SK-N-SH treated with all-trans-retinoic acid at 6 μM for 48 hours (cell line): ENCODE results near the gene NEURL1.

Experiments used
- ARNTL ChIP-seq: fragments of 450-650 bp; formaldehyde crosslinking; IDR thresholded peaks from 2 replicates; pipeline ENCODE4 v1.5.0; 2020; ENCODE audit warnings: low read depth, mild to moderate bottlenecking, moderate library complexity, borderline replicate concordance
- CREB5 ChIP-seq: fragments of 250-450 bp; sonication (Bioruptor Pico); IDR thresholded peaks from 2 replicates; pipeline ENCODE4 v1.5.1; 2020; ENCODE audit warnings: low read depth, mild to moderate bottlenecking, moderate library complexity
- CSDC2 ChIP-seq: fragments of 250-450 bp; sonication (Bioruptor Pico); IDR thresholded peaks from 2 replicates; pipeline ENCODE4 v1.5.0; 2020; ENCODE audit warnings: mild to moderate bottlenecking, moderate library complexity
- CSRNP3 ChIP-seq: fragments of 250-450 bp; sonication (Bioruptor Pico); IDR thresholded peaks from 2 replicates; pipeline ENCODE4 v1.5.1; 2021; ENCODE audit warnings: mild to moderate bottlenecking, moderate library complexity
- ESRRG ChIP-seq: fragments of 250-450 bp; sonication (Bioruptor Pico); IDR thresholded peaks from 2 replicates; pipeline ENCODE4 v1.6.1; 2021; ENCODE audit warnings: mild to moderate bottlenecking
- OSR1 ChIP-seq: fragments of 250-450 bp; sonication (Bioruptor Pico); IDR thresholded peaks from 2 replicates; pipeline ENCODE4 v1.8.0; 2022; ENCODE audit warnings: moderate library complexity, mild to moderate bottlenecking, inconsistent platforms
- PPARA ChIP-seq: fragments of 250-450 bp; sonication (Bioruptor Pico); IDR thresholded peaks from 2 replicates; pipeline ENCODE4 v1.5.0; 2020; ENCODE audit warnings: mild to moderate bottlenecking, borderline replicate concordance
- ZFP30 ChIP-seq: fragments of 450-650 bp; formaldehyde crosslinking; IDR thresholded peaks from 2 replicates; pipeline ENCODE4 v1.5.0; 2022; ENCODE audit warnings: mild to moderate bottlenecking, moderate library complexity
- ZNF70 ChIP-seq: fragments of 450-650 bp; formaldehyde crosslinking; IDR thresholded peaks from 2 replicates; pipeline ENCODE4 v1.5.0; 2020; ENCODE audit warnings: mild to moderate bottlenecking, moderate library complexity
- TF ChIP-seq, protein P1 (sequence below): fragments of 250-450 bp; sonication (Bioruptor Pico); IDR thresholded peaks from 2 replicates; pipeline ENCODE4 v1.5.0; 2020; ENCODE audit warnings: mild to moderate bottlenecking, moderate library complexity
- TF ChIP-seq, protein P2 (sequence below): fragments of 250-450 bp; sonication (Bioruptor Pico); IDR thresholded peaks from 2 replicates; pipeline ENCODE4 v1.8.0; 2020; ENCODE audit warnings: mild to moderate bottlenecking, moderate library complexity, borderline replicate concordance

- no peak for TF ChIP-seq ZFP30 (CRISPR knock-in tag)
- no peak for TF ChIP-seq PPARA (CRISPR knock-in tag)
- TF ChIP-seq, protein P1, sequence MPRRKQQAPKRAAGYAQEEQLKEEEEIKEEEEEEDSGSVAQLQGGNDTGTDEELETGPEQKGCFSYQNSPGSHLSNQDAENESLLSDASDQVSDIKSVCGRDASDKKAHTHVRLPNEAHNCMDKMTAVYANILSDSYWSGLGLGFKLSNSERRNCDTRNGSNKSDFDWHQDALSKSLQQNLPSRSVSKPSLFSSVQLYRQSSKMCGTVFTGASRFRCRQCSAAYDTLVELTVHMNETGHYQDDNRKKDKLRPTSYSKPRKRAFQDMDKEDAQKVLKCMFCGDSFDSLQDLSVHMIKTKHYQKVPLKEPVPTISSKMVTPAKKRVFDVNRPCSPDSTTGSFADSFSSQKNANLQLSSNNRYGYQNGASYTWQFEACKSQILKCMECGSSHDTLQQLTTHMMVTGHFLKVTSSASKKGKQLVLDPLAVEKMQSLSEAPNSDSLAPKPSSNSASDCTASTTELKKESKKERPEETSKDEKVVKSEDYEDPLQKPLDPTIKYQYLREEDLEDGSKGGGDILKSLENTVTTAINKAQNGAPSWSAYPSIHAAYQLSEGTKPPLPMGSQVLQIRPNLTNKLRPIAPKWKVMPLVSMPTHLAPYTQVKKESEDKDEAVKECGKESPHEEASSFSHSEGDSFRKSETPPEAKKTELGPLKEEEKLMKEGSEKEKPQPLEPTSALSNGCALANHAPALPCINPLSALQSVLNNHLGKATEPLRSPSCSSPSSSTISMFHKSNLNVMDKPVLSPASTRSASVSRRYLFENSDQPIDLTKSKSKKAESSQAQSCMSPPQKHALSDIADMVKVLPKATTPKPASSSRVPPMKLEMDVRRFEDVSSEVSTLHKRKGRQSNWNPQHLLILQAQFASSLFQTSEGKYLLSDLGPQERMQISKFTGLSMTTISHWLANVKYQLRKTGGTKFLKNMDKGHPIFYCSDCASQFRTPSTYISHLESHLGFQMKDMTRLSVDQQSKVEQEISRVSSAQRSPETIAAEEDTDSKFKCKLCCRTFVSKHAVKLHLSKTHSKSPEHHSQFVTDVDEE (CRISPR knock-in tag) = no peak
- no peak for TF ChIP-seq CREB5 (CRISPR knock-in tag)
- TF ChIP-seq, protein P2, sequence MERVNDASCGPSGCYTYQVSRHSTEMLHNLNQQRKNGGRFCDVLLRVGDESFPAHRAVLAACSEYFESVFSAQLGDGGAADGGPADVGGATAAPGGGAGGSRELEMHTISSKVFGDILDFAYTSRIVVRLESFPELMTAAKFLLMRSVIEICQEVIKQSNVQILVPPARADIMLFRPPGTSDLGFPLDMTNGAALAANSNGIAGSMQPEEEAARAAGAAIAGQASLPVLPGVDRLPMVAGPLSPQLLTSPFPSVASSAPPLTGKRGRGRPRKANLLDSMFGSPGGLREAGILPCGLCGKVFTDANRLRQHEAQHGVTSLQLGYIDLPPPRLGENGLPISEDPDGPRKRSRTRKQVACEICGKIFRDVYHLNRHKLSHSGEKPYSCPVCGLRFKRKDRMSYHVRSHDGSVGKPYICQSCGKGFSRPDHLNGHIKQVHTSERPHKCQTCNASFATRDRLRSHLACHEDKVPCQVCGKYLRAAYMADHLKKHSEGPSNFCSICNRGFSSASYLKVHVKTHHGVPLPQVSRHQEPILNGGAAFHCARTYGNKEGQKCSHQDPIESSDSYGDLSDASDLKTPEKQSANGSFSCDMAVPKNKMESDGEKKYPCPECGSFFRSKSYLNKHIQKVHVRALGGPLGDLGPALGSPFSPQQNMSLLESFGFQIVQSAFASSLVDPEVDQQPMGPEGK = no peak
- no peak for TF ChIP-seq ARNTL (CRISPR knock-in tag)
- no peak for TF ChIP-seq OSR1 (CRISPR knock-in tag)
- no peak for TF ChIP-seq ESRRG
- no peak for TF ChIP-seq ZNF70
- no peak for TF ChIP-seq CSDC2 (CRISPR knock-in tag)
- TF ChIP-seq CSRNP3 = no peak
Measured at GRCh38 chr10:103602852-103603155, 109.3 kb downstream of the NEURL1 start.
